Duodenal mucosa (tissue), 2 donors: Measurements from ENCODE around the gene MAP1LC3B.

ENCODE experiments used
- H3K27ac ChIP-seq: one replicate; pipeline ENCODE4 v1.7.0; 2013; ENCODE audit warnings: low read depth, low read length
- H3K27me3 ChIP-seq, 2 donors: one replicate each; pipeline ENCODE4 v1.7.0; 2013; ENCODE audit warnings: low read length in 2 of 2, control low read depth in 1 of 2; ENCODE audit not compliant: insufficient read depth in 2 of 2, control insufficient read depth in 1 of 2
- H3K36me3 ChIP-seq, 2 donors: one replicate each; pipeline ENCODE4 v1.7.0; 2013; ENCODE audit warnings: low read length in 2 of 2, control low read depth in 1 of 2; ENCODE audit not compliant: insufficient read depth in 2 of 2, control insufficient read depth in 1 of 2
- H3K4me1 ChIP-seq, 2 donors: one replicate each; pipeline ENCODE4 v1.7.0; 2013; ENCODE audit warnings: low read length in 2 of 2, control low read depth in 1 of 2; ENCODE audit not compliant: insufficient read depth in 2 of 2, control insufficient read depth in 1 of 2
- H3K4me3 ChIP-seq, 2 donors: one replicate each; pipeline ENCODE4 v1.7.0; 2013; ENCODE audit warnings: low read length in 2 of 2, low read depth in 1 of 2
- H3K9ac ChIP-seq, 2 donors: one replicate each; pipeline ENCODE4 v1.7.0; 2013; ENCODE audit warnings: low read length in 2 of 2, low read depth in 1 of 2
- H3K9me3 ChIP-seq, 2 donors: one replicate each; pipeline ENCODE4 v1.7.0; 2013; ENCODE audit warnings: low read length in 2 of 2, control low read depth in 1 of 2; ENCODE audit not compliant: control insufficient read depth in 1 of 2

MAP1LC3B gene

GRCh38 chr16:87416826-87417527 lies 24.8 kb downstream of the MAP1LC3B start:
- Histone ChIP-seq H3K4me1 (no peaks in the 10 kb centered on the region), H3K9ac (no peak overlapping the region), H3K27me3 (no peaks in the 10 kb centered on the region), H3K4me3 (no peak overlapping the region), H3K36me3 (peaks cover 35 to 83% of the 10 kb centered on the region in 2 donors), H3K9me3 (no peaks in the 10 kb centered on the region), H3K27ac (no peak overlapping the region)

- H3K36me3 ChIP-seq: peaks cover 32 to 82% of the 10 kb centered on the region in 2 donors
- no peaks in the 10 kb centered on the region for H3K27me3 ChIP-seq
- no peak overlapping the region for H3K27ac ChIP-seq
- H3K9me3 ChIP-seq: no peaks in the 10 kb centered on the region
- no peak overlapping the region for H3K9ac ChIP-seq
- H3K4me3 ChIP-seq: no peak overlapping the region
- no peaks in the 10 kb centered on the region for H3K4me1 ChIP-seq
Observed at GRCh38 chr16:87417528-87417910, 25.4 kb downstream of the MAP1LC3B start.

GRCh38 chr16:87418216-87418615 lies 26.1 kb downstream of the MAP1LC3B start:
- Histone ChIP-seq H3K27ac (no peak overlapping the region), H3K9ac (no peak overlapping the region), H3K4me3 (no peak overlapping the region), H3K36me3 (peaks cover 29 to 82% of the 10 kb centered on the region in 2 donors), H3K9me3 (no peaks in the 10 kb centered on the region), H3K27me3 (no peaks in the 10 kb centered on the region), H3K4me1 (no peaks in the 10 kb centered on the region)

- Histone ChIP-seq H3K27ac (no peak overlapping the region), H3K9ac (no peak overlapping the region), H3K4me3 (no peak overlapping the region), H3K27me3 (no peaks in the 10 kb centered on the region), H3K4me1 (no peaks in the 10 kb centered on the region), H3K36me3 (peaks cover 29 to 82% of the 10 kb centered on the region in 2 donors), H3K9me3 (no peaks in the 10 kb centered on the region)
Observed at GRCh38 chr16:87418644-87419043, 26.5 kb downstream of the MAP1LC3B start.

GRCh38 chr16:87420026-87421002 lies 28.2 kb downstream of the MAP1LC3B start:
- Histone ChIP-seq H3K27me3 (no peaks in the 10 kb centered on the region), H3K36me3 (peaks cover 27 to 84% of the 10 kb centered on the region in 2 donors), H3K4me1 (no peaks in the 10 kb centered on the region), H3K9me3 (no peaks in the 10 kb centered on the region), H3K4me3 (no peak overlapping the region), H3K27ac (no peak overlapping the region), H3K9ac (no peak overlapping the region)

- peaks cover 22 to 83% of the 10 kb centered on the region in 2 donors for H3K36me3 ChIP-seq
- no peaks in the 10 kb centered on the region for H3K4me1 ChIP-seq
- no peak overlapping the region for H3K9ac ChIP-seq
- H3K27ac ChIP-seq: no peak overlapping the region
- no peaks in the 10 kb centered on the region for H3K27me3 ChIP-seq
- no peak overlapping the region for H3K4me3 ChIP-seq
- no peaks in the 10 kb centered on the region for H3K9me3 ChIP-seq
Observed at GRCh38 chr16:87421003-87421912, 29.1 kb downstream of the MAP1LC3B start.

GRCh38 chr16:87422106-87422505 lies 30.0 kb downstream of the MAP1LC3B start:
- Histone ChIP-seq H3K4me1 (no peaks in the 10 kb centered on the region), H3K36me3 (peaks cover 19 to 78% of the 10 kb centered on the region in 2 donors), H3K27ac (no peak overlapping the region), H3K4me3 (no peak overlapping the region), H3K27me3 (no peaks in the 10 kb centered on the region), H3K9me3 (no peaks in the 10 kb centered on the region), H3K9ac (no peak overlapping the region)

GRCh38 chr16:87423429-87423828 lies 31.3 kb downstream of the MAP1LC3B start:
- H3K36me3 ChIP-seq: peaks cover 8 to 65% of the 10 kb centered on the region in 2 donors
- no peaks in the 10 kb centered on the region for H3K4me1 ChIP-seq
- no peak overlapping the region for H3K9ac ChIP-seq
- H3K27me3 ChIP-seq: no peaks in the 10 kb centered on the region
- H3K4me3 ChIP-seq: no peak overlapping the region
- no peaks in the 10 kb centered on the region for H3K9me3 ChIP-seq
- H3K27ac ChIP-seq: no peak overlapping the region

- peaks cover 13 to 72% of the 10 kb centered on the region in 2 donors for H3K36me3 ChIP-seq
- no peaks in the 10 kb centered on the region for H3K27me3 ChIP-seq
- H3K9me3 ChIP-seq: no peaks in the 10 kb centered on the region
- no peak overlapping the region for H3K9ac ChIP-seq
- H3K4me3 ChIP-seq: no peak overlapping the region
- no peak overlapping the region for H3K27ac ChIP-seq
- no peaks in the 10 kb centered on the region for H3K4me1 ChIP-seq
Observed at GRCh38 chr16:87424266-87424665, 32.1 kb downstream of the MAP1LC3B start.
